Mucosa of descending colon (tissue), 3 donors: ENCODE data around the gene ADCY5. TPM values are rescaled to one million over a fixed set of nuclear protein-coding genes. Genes with fewer than 3 reads are reported as not detected.

Experiments used
- ATAC-seq: fragments of 200-7000 bp; cut with Tn5 transposase; one replicate; pipeline ENCODE4 v1.9.1; 2020; ENCODE audit warnings: mild to moderate bottlenecking, moderate library complexity
- DNase-seq, 3 donors: peaks; one replicate each; pipeline ENCODE4 v3.0.0-alpha.2; 2020
- H3K36me3 ChIP-seq: fragments of 200-600 bp; one replicate; pipeline ENCODE4 v1.8.0; 2021; ENCODE audit warnings: low read depth, mild to moderate bottlenecking
- H3K4me1 ChIP-seq: fragments of 200-600 bp; one replicate; pipeline ENCODE4 v1.8.0; 2021; ENCODE audit warnings: low read depth, mild to moderate bottlenecking
- H3K4me3 ChIP-seq: fragments of 200-600 bp; one replicate; pipeline ENCODE4 v1.8.0; 2021; ENCODE audit warnings: mild to moderate bottlenecking
- H3K9me3 ChIP-seq: fragments of 200-600 bp; one replicate; pipeline ENCODE4 v1.8.0; 2021; ENCODE audit warnings: mild to moderate bottlenecking
- intact Hi-C, 2 donors: fragments of 100-400 bp; cut with DNase I in 1 of 2; cut with micrococcal nuclease in 1 of 2; formaldehyde crosslinking; loops; one replicate each; pipeline versions ENCODE4 v1.11.0 to v1.11.1; 2022; cut with DNase I, micrococcal nuclease
- total RNA-seq, 3 donors: library from RNA; stranded (reverse); fragmentation: NEBNext Ultra II Directional in 2 of 3; extraction: Animal tissue kit (Norgen Biotek cat#: 25700) in 2 of 3; gene quantifications; one replicate each; pipeline versions ENCODE4 v1.2.1 to v1.2.4, GENCODE V29; 2021 to 2023
- TF ChIP-seq, protein P1 (sequence below): fragments of 200-600 bp; IDR thresholded peaks from one replicate; pipeline ENCODE4 v1.8.0; 2022; ENCODE audit warnings: antibody characterized with exemption, mild to moderate bottlenecking
- donor health status: DM: no; HTN: no; CAD: no; lungs with moderate emphysema.
- donor health status: DM: no; HTN: no; CAD: no.
- donor health status: DM: no; HTN: yes; CAD: no.

Gene ADCY5
- total RNA-seq, 3 donors from 2014 or later = 7.8 to 72.6 (median 12.6) TPM

GRCh38 chr3:123383091-123384053 is 65.5 kb downstream of the ADCY5 start:
- no peaks in the 10 kb centered on the region for H3K9me3 ChIP-seq
- H3K4me3 ChIP-seq = no peak overlapping the region
- DNase-seq (no peak), ATAC-seq (no peak)
- H3K36me3 ChIP-seq = no peaks in the 10 kb centered on the region
- intact Hi-C loops = no loop called here
- TF ChIP-seq, protein P1, sequence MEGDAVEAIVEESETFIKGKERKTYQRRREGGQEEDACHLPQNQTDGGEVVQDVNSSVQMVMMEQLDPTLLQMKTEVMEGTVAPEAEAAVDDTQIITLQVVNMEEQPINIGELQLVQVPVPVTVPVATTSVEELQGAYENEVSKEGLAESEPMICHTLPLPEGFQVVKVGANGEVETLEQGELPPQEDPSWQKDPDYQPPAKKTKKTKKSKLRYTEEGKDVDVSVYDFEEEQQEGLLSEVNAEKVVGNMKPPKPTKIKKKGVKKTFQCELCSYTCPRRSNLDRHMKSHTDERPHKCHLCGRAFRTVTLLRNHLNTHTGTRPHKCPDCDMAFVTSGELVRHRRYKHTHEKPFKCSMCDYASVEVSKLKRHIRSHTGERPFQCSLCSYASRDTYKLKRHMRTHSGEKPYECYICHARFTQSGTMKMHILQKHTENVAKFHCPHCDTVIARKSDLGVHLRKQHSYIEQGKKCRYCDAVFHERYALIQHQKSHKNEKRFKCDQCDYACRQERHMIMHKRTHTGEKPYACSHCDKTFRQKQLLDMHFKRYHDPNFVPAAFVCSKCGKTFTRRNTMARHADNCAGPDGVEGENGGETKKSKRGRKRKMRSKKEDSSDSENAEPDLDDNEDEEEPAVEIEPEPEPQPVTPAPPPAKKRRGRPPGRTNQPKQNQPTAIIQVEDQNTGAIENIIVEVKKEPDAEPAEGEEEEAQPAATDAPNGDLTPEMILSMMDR = no peak
- peaks cover 6% of the 10 kb centered on the region for H3K4me1 ChIP-seq

GRCh38 chr3:123380261-123380660 is 68.6 kb downstream of the ADCY5 start:
- DNase-seq = no peak
- H3K4me1 ChIP-seq = peaks cover 6% of the 10 kb centered on the region
- TF ChIP-seq, protein P1 = no peak
- ATAC-seq = no peak
- intact Hi-C loops = no loop called here
- H3K9me3 ChIP-seq = no peaks in the 10 kb centered on the region
- no peak overlapping the region for H3K4me3 ChIP-seq
- H3K36me3 ChIP-seq = no peaks in the 10 kb centered on the region

DNA sequence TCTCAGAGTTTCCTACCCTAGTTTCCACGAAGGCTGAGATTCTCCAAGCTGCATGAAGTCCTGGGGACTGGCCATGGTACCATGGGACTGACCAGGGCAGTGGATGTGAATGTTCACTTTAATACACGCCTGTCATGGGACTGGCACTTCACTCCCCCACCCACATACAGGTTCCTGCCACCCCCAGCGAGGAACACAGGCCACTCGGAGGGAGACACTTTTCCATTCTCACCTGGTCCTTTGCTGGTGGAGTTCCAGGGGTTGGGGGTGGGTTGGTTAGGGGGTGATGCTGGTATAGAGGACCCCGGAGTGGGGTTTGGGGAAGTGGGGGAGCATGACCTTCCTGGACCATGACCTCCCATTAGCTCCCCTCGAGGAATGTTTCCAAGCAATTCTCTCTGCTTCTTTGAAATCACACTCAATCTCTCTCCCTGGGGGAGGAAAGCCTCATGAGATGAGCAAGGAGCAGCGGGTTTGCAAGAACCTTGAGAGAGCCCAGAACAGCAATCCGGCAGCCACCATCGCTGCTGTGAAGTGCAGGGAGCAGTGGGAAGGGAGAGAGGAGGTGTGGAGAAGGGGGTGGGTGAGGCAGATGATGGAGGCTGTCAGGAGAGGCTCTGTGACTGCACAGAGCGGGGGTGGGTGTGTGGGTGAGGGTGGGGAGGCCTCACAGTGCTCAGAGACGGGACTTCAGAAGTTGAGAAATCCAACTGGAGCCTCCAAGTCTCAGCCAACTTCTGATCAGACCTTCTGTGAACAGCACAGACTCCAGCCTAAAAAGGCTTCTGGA is 69.7 kb downstream of the ADCY5 start:
- Histone ChIP-seq H3K4me3 (no peak overlapping the region), H3K36me3 (no peaks in the 10 kb centered on the region), H3K4me1 (peaks cover 2% of the 10 kb centered on the region), H3K9me3 (no peaks in the 10 kb centered on the region)
- ATAC-seq = no peak
- intact Hi-C loops = no loop called here
- DNase-seq = no peak
- TF ChIP-seq, protein P1 = no peak

GRCh38 chr3:123378409-123378915 is 70.4 kb downstream of the ADCY5 start:
- TF ChIP-seq, protein P1 = no peak
- H3K4me1 ChIP-seq = no peaks in the 10 kb centered on the region
- ATAC-seq (no peak), DNase-seq (no peak)
- H3K4me3 ChIP-seq = no peak overlapping the region
- H3K36me3 ChIP-seq = no peaks in the 10 kb centered on the region
- no peaks in the 10 kb centered on the region for H3K9me3 ChIP-seq
- intact Hi-C loops = no loop called here

DNA sequence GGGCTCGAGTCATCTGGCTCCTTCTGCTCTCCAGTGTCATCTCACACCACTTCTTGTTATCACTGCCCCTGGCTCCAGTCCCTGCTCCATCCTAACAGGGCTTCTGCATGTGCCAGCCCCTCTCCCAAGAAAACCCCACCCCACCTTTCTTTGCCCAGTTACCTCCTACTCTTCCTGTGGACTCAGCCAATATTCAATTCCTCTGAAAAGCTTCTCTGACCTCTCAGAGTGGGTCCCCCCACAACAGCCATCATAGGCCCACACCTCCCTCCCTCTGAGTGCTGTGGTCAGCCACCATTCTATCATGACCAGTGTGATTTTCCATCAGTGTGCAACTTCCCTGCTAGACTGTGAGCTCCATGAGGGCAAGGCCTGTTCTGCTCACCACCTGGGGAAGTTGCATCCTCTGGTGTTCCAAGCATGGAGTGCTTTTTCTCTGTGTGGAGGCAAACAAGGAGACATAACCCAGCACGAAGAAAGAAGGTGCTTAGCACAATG is 71.6 kb downstream of the ADCY5 start:
- H3K4me1 ChIP-seq = no peaks in the 10 kb centered on the region
- H3K4me3 ChIP-seq = no peak overlapping the region
- H3K36me3 ChIP-seq = no peaks in the 10 kb centered on the region
- H3K9me3 ChIP-seq = no peaks in the 10 kb centered on the region
- TF ChIP-seq, protein P1 = no peak
- DNase-seq = no peak
- ATAC-seq = no peak
- intact Hi-C loops = no loop called here
